Coronary artery (tissue), 2 donors: ENCODE measurements around the gene FHIT.

Experiments
- DNase-seq: peaks from one replicate; pipeline ENCODE4 v3.0.0-alpha.2; 2017; ENCODE audit warnings: low spot score
- H3K27ac ChIP-seq, 2 donors: fragments of 200-600 bp; sonication (generic); one replicate each; pipeline ENCODE4 v1.5.1; 2016 to 2019
- H3K4me3 ChIP-seq: fragments of 200-600 bp; sonication (generic); 2 replicates; pipeline ENCODE4 v1.5.1; 2016; ENCODE audit warnings: mild to moderate bottlenecking, moderate library complexity
- CTCF ChIP-seq: fragments of 200-600 bp; sonication (generic); IDR thresholded peaks from one replicate; pipeline ENCODE4 v1.5.1; 2019; ENCODE audit warnings: antibody characterized with exemption

Gene FHIT

GRCh38 chr3:60659098-60659497 lies 592.2 kb downstream of the FHIT start:
- no peak overlapping the region for H3K27ac ChIP-seq
- no peak overlapping the region for H3K4me3 ChIP-seq
- DNase-seq: no peak
- TF ChIP-seq CTCF: no peak

- H3K4me3 ChIP-seq: no peak overlapping the region
- DNase-seq: no peak
- no peak for TF ChIP-seq CTCF
- no peak overlapping the region for H3K27ac ChIP-seq
These were observed 593.3 kb downstream of the FHIT start for GRCh38 chr3:60657972-60658371.

GRCh38 chr3:60652829-60653228 lies 598.4 kb downstream of the FHIT start:
- no peak for DNase-seq
- TF ChIP-seq CTCF: no peak
- H3K27ac ChIP-seq: no peak overlapping the region

GRCh38 chr3:60651799-60652198 lies 599.5 kb downstream of the FHIT start:
- no peak for DNase-seq
- no peak for TF ChIP-seq CTCF

More at GRCh38 chr3:60652829-60653228, 598.4 kb downstream of the FHIT start:
- no peak overlapping the region for H3K4me3 ChIP-seq

GRCh38 chr3:60650171-60650570 lies 601.1 kb downstream of the FHIT start:
- H3K4me3 ChIP-seq: no peak overlapping the region
- TF ChIP-seq CTCF: no peak
- DNase-seq: no peak
- H3K27ac ChIP-seq: no peak overlapping the region

More at GRCh38 chr3:60651799-60652198, 599.5 kb downstream of the FHIT start:
- no peak overlapping the region for H3K27ac ChIP-seq
- H3K4me3 ChIP-seq: no peak overlapping the region

- peak overlapping the region in 1 of 2 donors; percentile 39 for H3K27ac ChIP-seq
- no peak for TF ChIP-seq CTCF
- DNase-seq: no peak
- no peak overlapping the region for H3K4me3 ChIP-seq
These were observed 605.5 kb downstream of the FHIT start for GRCh38 chr3:60645801-60646200.

- DNase-seq: no peak
- TF ChIP-seq CTCF: no peak
- Histone ChIP-seq H3K4me3 (no peak overlapping the region), H3K27ac (no peak overlapping the region)
These were observed 607.4 kb downstream of the FHIT start for GRCh38 chr3:60643831-60644230.
